Osteoblast (primary cell): ENCODE data around the gene CCDC154. TPM values are rescaled to one million over a fixed set of nuclear protein-coding genes. Genes with fewer than 3 reads are reported as not detected.

Source experiments
- DNase-seq: peaks from one replicate; pipeline ENCODE4 v3.0.0; 2011; ENCODE audit warnings: low spot score, mixed read lengths; ENCODE audit not compliant: insufficient read length; ENCODE audit errors: missing footprints
- H2AFZ ChIP-seq: 2 replicates; pipeline ENCODE4 v1.6.0; 2011; ENCODE audit warnings: mild to moderate bottlenecking, low read length
- H3K27ac ChIP-seq: 2 replicates; pipeline ENCODE4 v1.5.1; 2011; ENCODE audit warnings: mild to moderate bottlenecking, low read depth, low read length, moderate library complexity
- H3K27me3 ChIP-seq: 2 replicates; pipeline ENCODE4 v1.6.0; 2012; ENCODE audit warnings: mild to moderate bottlenecking, control low read depth, inconsistent platforms, low read length, moderate library complexity; ENCODE audit not compliant: insufficient read depth
- H3K36me3 ChIP-seq: 2 replicates; pipeline ENCODE4 v1.5.1; 2011; ENCODE audit warnings: mild to moderate bottlenecking, low read length, control low read depth, moderate library complexity; ENCODE audit not compliant: insufficient read depth
- H3K4me1 ChIP-seq: 2 replicates; pipeline ENCODE4 v1.5.1; 2011; ENCODE audit warnings: mild to moderate bottlenecking, low read length, control low read depth, moderate library complexity; ENCODE audit not compliant: insufficient read depth
- H3K4me2 ChIP-seq: 2 replicates; pipeline ENCODE4 v1.6.0; 2011; ENCODE audit warnings: mild to moderate bottlenecking, low read length; ENCODE audit not compliant: insufficient read depth
- H3K4me3 ChIP-seq: fragments of 200-600 bp; sonication (generic); 3 replicates; pipeline ENCODE4 v1.5.1; 2012; ENCODE audit warnings: mild to moderate bottlenecking, low read length, inconsistent platforms; ENCODE audit not compliant: insufficient read depth
- H3K79me2 ChIP-seq: 2 replicates; pipeline ENCODE4 v1.6.0; 2012; ENCODE audit warnings: mild to moderate bottlenecking, low read length, control low read depth, inconsistent platforms; ENCODE audit not compliant: insufficient read depth
- H3K9me3 ChIP-seq: 2 replicates; pipeline ENCODE4 v1.5.1; 2011; ENCODE audit warnings: low read depth, low read length, control low read depth
- H4K20me1 ChIP-seq: 2 replicates; pipeline ENCODE4 v1.6.0; 2012; ENCODE audit warnings: mild to moderate bottlenecking, low read length, control low read depth; ENCODE audit not compliant: insufficient read depth
- total RNA-seq: library from RNA; depleted of rRNA; stranded (reverse); fragments of >200 nt; gene quantifications from 2 replicates; pipeline ENCODE4 v1.2.3, GENCODE V29; 2012
- TF ChIP-seq, protein P1 (sequence below): IDR thresholded peaks from 2 replicates; pipeline ENCODE4 v1.5.1; 2011; ENCODE audit warnings: mild to moderate bottlenecking, low read depth, low read length, moderate library complexity; ENCODE audit errors: extremely low read depth

Gene CCDC154, protein sequence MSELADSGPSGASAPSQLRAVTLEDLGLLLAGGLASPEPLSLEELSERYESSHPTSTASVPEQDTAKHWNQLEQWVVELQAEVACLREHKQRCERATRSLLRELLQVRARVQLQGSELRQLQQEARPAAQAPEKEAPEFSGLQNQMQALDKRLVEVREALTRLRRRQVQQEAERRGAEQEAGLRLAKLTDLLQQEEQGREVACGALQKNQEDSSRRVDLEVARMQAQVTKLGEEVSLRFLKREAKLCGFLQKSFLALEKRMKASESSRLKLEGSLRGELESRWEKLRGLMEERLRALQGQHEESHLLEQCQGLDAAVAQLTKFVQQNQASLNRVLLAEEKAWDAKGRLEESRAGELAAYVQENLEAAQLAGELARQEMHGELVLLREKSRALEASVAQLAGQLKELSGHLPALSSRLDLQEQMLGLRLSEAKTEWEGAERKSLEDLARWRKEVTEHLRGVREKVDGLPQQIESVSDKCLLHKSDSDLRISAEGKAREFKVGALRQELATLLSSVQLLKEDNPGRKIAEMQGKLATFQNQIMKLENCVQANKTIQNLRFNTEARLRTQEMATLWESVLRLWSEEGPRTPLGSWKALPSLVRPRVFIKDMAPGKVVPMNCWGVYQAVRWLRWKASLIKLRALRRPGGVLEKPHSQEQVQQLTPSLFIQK
- total RNA-seq = 0.36 and 0.59 TPM in 2 replicates

DNA sequence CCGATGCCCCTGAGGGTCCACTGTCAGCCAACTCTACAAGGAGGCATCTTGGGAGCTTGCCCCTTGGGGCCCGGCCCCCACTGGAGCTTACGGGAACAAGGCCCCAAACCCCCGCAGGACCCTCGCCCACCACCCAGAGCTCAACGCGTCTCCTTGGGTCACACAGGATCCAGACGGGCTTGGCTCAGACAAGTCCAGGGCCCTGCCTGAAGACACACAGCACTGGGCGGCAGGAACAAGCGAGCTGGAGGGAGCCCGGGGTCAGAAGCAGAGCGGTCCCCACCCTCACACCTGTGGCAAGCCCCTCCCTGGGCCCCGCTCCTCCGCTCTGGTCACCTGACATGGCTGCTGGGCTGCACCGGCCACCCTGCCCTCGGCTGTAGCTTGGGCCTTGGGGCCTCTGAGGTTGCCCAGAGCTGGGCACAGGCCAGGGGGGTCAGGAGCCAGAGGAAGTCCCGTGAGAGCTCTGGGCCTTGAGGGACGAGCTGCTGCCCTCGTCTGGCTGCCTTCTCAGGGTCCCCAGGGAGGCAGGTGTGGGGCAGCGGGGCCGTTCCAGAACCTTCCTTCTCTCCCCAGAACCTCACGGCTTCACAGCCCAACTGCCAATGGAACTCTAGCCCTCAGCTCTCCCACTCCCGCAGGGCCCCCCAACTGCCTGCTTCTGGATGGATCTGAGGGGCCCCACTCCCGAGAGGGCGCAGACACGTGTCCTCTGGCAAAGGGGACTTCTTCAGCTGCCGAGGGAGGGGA is at the start of gene CCDC154:
CCDC154 (minus strand) TSS at position 577 of the 750 bp plus-strand sequence; CDS start at position 343, 234 bp downstream.
- no peaks in the 10 kb centered on the region for H3K27me3 ChIP-seq
- TF ChIP-seq, protein P1, sequence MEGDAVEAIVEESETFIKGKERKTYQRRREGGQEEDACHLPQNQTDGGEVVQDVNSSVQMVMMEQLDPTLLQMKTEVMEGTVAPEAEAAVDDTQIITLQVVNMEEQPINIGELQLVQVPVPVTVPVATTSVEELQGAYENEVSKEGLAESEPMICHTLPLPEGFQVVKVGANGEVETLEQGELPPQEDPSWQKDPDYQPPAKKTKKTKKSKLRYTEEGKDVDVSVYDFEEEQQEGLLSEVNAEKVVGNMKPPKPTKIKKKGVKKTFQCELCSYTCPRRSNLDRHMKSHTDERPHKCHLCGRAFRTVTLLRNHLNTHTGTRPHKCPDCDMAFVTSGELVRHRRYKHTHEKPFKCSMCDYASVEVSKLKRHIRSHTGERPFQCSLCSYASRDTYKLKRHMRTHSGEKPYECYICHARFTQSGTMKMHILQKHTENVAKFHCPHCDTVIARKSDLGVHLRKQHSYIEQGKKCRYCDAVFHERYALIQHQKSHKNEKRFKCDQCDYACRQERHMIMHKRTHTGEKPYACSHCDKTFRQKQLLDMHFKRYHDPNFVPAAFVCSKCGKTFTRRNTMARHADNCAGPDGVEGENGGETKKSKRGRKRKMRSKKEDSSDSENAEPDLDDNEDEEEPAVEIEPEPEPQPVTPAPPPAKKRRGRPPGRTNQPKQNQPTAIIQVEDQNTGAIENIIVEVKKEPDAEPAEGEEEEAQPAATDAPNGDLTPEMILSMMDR = no peak

DNA sequence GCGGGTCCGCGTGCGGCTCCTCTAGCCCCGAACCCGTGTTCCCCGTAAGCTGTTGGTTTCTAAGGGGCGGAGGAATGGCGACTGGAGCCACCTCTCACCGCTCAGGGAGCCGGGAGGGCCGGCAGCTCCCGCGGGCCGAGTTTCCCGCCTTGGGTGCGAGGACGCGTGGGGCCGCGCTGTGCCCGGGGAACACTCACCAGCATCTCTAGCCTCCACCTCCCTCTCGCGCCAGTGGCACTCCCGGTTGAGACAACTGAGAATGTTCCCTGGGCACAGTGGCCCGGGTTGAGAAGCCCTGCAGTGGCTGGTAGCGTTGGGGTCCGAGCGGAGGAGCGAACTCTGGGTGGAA is 49.4 kb upstream of the CCDC154 start:
- Histone ChIP-seq H2AFZ (peak overlapping the region; percentile 88), H3K36me3 (peaks cover 14% of the 10 kb centered on the region), H3K4me3 (peak overlapping the region; percentile 85), H3K9me3 (no peaks in the 10 kb centered on the region), H4K20me1 (peaks cover 7% of the 10 kb centered on the region), H3K27me3 (no peaks in the 10 kb centered on the region), H3K79me2 (peaks cover 38% of the 10 kb centered on the region), H3K4me2 (peak overlapping the region; percentile 97), H3K4me1 (peaks cover 9% of the 10 kb centered on the region), H3K27ac (peak overlapping the region; percentile 84)
- DNase-seq = peak; percentile 96
- TF ChIP-seq, protein P1 = no peak

More for the DNA sequence above, at the start of gene CCDC154:
- Histone ChIP-seq H3K4me3 (no peak within 1 kb of the TSS), H3K4me2 (no peak within 1 kb of the TSS), H2AFZ (no peak within 1 kb of the TSS), H3K27ac (no peak within 1 kb of the TSS), H3K79me2 (no peaks in the 10 kb centered on the region), H3K4me1 (no peaks in the 10 kb centered on the region), H3K36me3 (no peaks in the 10 kb centered on the region), H4K20me1 (no peaks in the 10 kb centered on the region), H3K9me3 (no peaks in the 10 kb centered on the region)
- no peak for DNase-seq

DNA sequence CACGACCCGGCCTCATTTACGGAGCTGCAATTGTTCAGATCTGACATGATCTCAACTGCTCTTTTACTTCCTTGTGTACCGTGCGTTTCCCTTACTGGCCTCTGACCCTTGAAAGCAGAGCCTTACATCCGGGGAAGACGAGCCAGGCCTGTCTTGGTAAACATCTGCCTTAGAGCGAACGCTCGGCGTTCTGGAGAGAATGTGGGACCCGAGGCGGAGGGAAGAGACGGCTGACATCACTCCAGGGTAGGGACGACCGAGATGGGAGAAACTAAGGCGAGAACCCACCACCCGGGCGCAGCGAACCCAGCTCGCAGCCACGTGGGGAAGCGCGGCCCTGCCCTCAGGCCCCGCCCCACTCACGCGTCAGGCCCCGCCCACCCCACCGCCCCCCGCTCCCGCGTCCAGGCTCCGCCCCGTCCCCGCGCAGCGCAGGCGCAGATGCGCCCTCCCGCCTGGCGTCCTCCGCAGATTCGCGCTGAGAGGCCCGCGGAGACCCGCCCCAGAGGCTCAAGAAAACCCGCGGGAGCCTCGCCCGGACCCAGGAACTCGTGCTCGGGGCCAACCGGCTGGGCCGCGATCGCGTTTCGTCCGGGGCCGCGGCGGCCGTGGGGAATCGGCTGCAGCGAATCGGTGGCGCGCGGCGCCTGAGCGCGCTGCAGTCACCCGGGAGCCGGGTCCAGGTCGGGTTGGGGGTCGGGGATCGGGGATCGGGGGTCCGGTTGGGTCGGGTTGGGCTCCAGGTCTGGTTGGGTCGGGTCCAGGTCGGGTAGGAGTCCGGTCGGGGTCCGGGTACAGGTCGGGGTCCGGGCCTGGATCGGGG is 48.8 kb upstream of the CCDC154 start, which contains the start of gene TELO2:
TELO2 (plus strand) TSS at position 438 of the 823 bp plus-strand sequence. CDS start 922 bp downstream, outside the sequence.
- Histone ChIP-seq H3K4me1 (peaks cover 9% of the 10 kb centered on the region), H3K4me3 (peak within 1 kb of the TSS; percentile 85), H3K27ac (peak within 1 kb of the TSS; percentile 84), H3K36me3 (peaks cover 14% of the 10 kb centered on the region), H3K9me3 (no peaks in the 10 kb centered on the region), H3K27me3 (no peaks in the 10 kb centered on the region), H3K4me2 (peak within 1 kb of the TSS; percentile 97), H2AFZ (peak within 1 kb of the TSS; percentile 100), H3K79me2 (peaks cover 38% of the 10 kb centered on the region), H4K20me1 (peaks cover 7% of the 10 kb centered on the region)
- peak; percentile 100 for DNase-seq
- TF ChIP-seq, protein P1 = no peak
